NCI-H524 treated with DMSO at 0.1 percent for 48 hours (cell line): ENCODE measurements around the gene THSD7A.
A peak's percentile ranks its signal among the peaks of the same experiment; 100 is the strongest.
"Not testable (repeated sequence)": the region's sequence is repeated elsewhere in the genome, so short reads cannot be mapped to it uniquely, and the experiment has no call there.

Experiments used
- DNase-seq: peaks from one replicate; lab custom pipeline; 2025; lab: John Stamatoyannopoulos, UW

THSD7A gene

DNA sequence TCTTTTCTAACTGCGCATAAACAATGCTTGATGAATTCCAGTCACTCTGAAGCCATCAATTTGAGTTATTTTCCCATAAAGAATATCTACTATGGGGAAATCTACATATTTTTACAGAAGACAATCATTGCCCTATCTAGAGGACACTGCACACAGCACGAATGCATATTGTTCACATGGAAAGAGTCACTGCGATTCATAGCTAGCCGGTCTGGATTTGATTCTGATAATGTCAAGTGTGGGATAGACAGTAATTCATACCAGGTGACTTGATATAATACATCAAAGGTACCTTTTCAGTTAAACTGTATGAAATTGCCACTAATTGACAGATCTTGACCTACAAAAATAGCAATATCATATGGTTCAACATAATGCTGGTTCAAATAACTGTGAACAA lies 255.7 kb downstream of the THSD7A start:
- no peak for DNase-seq

GRCh38 chr7:11573128-11573750 lies 258.8 kb downstream of the THSD7A start:
- no peak for DNase-seq

GRCh38 chr7:11570922-11571550 lies 261.0 kb downstream of the THSD7A start:
- no peak for DNase-seq

DNA sequence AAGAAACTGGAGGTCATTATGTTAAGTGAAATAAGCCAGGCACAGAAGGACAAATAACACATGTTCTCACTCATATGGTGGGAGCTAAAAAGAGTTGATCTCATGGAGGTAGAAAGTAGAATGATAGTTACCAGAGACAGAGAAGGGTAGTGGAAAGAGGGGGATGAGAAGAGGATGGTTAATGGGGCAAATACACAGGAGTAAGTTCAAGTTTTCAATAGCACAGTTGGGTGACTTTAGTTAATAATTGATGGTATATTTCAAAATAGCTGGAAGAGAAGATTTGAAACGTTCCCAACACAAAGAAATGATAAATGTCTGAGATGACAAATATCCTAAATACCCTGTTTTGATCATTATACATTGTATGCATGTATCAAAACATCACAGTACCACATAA lies 261.8 kb downstream of the THSD7A start:
- DNase-seq = no peak

GRCh38 chr7:11567571-11567970 lies 264.4 kb downstream of the THSD7A start:
- no peak for DNase-seq

DNA sequence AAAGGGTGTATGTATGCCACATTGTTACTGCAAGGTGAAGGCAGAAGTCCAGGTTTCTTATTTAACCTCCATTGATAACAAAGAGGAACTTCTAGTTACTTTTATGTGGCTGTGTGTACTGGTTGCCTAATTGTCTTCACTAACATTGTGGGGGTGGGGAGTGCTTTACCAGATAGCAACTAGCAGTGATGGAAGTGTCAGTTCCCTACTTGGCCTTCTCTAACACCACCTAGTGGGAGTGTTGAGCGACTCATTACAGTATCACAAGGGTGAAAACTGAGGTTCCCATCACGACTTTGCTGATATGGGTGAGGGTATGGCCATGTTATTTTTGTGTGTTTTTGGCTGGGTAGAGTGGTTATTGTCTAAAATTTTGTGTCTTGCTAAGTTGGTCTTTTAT lies 274.4 kb downstream of the THSD7A start:
- DNase-seq = no peak

- peak; percentile 28 for DNase-seq
Observed at GRCh38 chr7:11552676-11553296, 279.2 kb downstream of the THSD7A start.

DNA sequence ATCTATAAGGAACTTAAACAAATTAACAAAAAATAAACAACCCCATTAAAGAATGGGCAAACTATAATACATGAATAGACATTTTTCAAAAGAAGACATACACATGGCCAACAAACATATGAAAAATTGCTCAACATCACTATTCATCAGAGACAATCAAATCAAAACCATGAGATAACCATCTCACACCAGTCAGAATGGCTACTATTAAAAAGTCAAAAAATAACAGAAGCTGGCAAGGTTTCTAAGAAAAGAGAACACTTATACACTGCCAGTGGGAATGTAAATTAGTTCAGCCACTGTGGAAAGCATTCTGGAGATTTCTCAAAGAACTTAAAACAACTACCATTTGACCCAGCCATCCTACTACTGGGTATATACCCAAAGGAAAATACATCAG lies 280.5 kb downstream of the THSD7A start:
- no peak for DNase-seq

- no peak for DNase-seq
Observed at GRCh38 chr7:11548532-11548931, 283.5 kb downstream of the THSD7A start.

GRCh38 chr7:11541330-11541729 lies 290.7 kb downstream of the THSD7A start:
- DNase-seq = no peak

DNA sequence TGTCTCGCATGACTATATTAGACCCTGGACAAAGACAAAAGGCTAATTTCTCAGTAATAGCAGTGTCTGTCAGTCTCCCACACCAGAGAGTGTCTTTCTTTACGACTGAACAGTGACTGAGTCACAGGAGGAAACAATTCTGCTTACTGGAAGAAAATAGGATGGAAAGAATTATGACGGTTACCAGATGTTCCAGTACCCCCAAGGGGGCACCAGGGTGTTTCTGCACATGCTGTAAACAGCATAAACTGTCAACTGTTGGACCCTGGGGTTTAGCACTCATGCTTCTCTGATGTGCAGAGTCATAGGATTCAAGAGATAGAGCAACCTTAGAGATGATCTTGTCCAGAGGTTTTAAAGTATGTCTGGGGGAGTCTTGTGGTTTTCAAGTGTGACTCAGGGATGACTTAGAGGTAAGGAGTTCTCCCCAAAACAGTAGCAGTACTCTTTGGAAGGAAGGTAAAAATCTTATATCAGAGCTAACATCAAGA lies 291.7 kb downstream of the THSD7A start:
- no peak for DNase-seq

DNA sequence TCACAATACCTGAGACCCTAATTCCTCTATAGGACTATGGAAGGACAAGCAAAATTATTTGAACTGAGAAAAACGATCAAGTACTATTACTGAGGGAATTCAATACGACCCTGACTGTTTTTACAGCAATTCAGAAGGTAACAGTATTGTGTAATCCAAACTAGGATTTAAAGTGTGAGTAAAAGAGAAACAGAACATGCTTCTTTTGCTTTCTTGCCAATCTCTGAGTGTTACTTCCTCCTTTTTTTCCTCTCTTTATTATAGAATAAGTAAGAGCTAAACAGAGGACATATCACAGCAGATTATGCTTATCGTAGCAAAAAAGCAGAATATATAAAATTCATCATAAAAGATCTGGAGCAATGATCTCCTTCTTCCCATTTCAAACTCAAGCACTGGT lies 292.1 kb downstream of the THSD7A start:
- no peak for DNase-seq

GRCh38 chr7:11538751-11539299 lies 293.2 kb downstream of the THSD7A start:
- no peak for DNase-seq

- no peak for DNase-seq
Observed at GRCh38 chr7:11533229-11533820, 298.7 kb downstream of the THSD7A start.

DNA sequence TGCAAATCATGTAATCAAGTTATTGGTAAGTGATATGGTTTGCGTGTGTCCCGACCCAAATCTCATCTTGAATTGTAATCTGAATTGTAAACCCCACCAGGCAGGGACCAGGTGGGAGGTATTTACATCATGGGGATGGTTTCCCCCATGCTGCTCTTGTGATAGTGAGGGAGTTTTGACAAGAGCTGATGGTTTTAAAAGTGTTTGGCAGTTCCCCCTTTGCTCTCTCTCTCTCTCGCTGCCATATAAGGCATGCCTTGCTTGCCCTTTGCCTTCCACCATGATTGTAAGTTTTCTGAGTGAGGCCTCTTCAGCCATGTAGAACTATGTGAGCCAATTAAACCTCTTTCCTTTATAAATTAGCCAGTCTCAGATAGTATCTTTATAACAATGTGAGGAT lies 302.6 kb downstream of the THSD7A start:
- no peak for DNase-seq

GRCh38 chr7:11527707-11528106 lies 304.3 kb downstream of the THSD7A start:
- no peak for DNase-seq

DNA sequence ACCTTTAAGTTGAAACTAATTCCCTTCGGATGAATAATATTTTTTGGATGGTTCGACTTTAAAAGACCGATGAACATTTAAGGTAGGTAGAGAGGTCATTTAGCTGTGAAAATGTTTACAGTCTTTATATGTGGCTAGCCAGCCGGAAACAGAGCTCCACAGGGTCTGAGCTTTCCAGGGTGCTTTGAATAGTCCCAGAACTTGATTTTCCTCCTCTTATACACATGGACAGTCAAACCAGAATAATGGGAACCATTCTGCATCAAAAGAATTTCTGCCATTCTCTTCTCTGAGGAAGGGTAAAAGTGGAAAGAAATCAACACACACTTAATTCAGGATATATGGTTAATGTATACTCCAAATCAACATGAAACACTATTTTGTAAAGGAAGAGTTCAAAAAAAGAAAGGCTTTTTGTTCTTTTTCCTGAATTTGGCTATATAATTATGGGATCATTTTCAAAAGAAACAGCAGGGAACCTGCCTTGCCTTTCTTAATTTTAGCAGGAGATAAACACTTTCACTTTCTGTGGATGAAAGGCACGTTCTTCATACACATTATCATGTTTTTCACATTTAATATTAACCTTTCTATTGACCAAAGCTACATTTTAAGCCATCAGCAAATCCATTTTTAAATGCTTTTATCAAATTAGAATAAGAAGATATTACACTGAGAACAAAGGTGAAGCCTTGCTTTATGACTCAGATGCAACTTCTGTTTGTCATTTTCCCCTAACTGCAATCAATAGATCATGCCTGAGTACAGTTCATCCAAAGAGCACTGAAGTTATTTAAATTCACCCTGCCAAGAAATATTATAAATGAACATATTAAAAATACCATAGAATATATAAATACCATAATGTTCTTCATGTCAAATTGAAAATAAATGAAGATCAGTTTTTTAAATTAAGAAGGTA lies 307.3 kb downstream of the THSD7A start:
- DNase-seq = no peak

DNA sequence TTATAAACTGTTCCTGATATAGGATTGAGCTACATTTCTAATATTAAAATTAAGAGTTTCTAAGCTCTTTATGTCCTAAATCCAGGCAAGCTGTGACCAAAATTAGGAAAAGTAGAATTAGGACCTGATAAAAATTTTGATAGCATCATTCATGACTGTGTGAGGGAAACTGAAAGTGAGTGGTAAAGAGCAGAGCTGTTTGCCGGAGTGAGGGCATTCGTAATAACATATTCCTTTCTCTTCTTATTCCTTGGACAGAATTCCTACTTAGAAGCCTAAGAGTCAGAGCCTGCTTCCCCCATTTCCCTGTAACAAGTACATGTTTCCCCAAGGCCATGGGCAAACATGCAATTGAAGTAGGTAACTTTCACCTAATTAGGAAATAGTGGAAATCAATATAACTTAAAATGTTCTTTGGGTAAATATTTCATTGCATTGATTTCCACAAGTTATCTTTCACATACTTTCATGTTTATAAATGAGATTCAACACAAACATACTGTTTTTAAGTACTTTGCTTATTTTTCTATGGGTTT lies 310.0 kb downstream of the THSD7A start:
- not testable (repeated sequence) for DNase-seq

GRCh38 chr7:11517853-11518252 lies 314.1 kb downstream of the THSD7A start:
- DNase-seq = no peak

DNA sequence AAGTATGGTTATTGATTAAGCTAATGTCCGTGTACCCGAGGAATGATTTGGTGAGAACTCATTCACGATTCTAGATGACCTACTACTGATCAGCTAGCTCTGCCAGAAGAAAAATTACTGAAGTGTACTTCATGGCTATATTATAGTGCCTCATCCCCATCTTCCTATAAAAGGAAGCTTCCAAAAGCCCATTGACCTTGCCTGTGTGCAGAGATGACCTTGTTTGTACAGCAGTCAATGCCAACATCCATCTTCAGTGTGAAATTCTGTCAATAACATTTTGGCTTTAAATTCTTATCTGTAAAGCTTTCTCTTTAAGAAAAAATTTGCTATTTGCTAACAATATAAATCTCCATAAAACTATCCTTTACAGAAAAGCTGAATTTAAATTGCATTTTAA lies 315.7 kb downstream of the THSD7A start:
- DNase-seq = no peak

- no peak for DNase-seq
Observed at GRCh38 chr7:11513460-11513859, 318.5 kb downstream of the THSD7A start.
